ENCODE results near the gene SMAD3. TPM values are rescaled to one million over a fixed set of nuclear protein-coding genes. Genes with fewer than 3 reads are reported as not detected.
A peak's percentile ranks its signal among the peaks of the same experiment; 100 is the strongest.

SMAD3 gene
- total RNA-seq, 2 experiments from 2014 or later = 41.2 to 77.8 TPM

GRCh38 chr15:67195305-67195704 is 129.9 kb downstream of the SMAD3 start:
- DNase-seq (ENCODE audit: low spot score) = no peak
- no peaks in the 10 kb centered on the region for H3K9me3 ChIP-seq (ENCODE audit: low read length)
- H3K4me2 ChIP-seq (ENCODE audit: low read length) = no peak overlapping the region
- H3K27ac ChIP-seq (ENCODE audit: low read depth, low read length, poor library complexity, severe bottlenecking) = no peak overlapping the region
- ChIA-PET POLR2A (interaction anchor here (0.7 kb wide), 1 partner anchor 91 kb away, joined by 3 read pairs; no protein-coding TSS in a partner anchor), CTCF (ENCODE audit: unreplicated experiment) (no interaction called here)
- no peaks in the 10 kb centered on the region for H4K20me1 ChIP-seq (ENCODE audit: insufficient read depth, low read length)
- no peak overlapping the region for H3K4me3 ChIP-seq (ENCODE audit: low read depth, low read length, poor library complexity, severe bottlenecking)
- no peak overlapping the region for H2AFZ ChIP-seq (ENCODE audit: low read length)
- intact Hi-C loops (cut with micrococcal nuclease; ENCODE audit: unreplicated experiment) = loop anchor here (5.0 kb wide), 1 partner anchor 248 kb away; no protein-coding TSS in a partner anchor
- H3K79me2 ChIP-seq (ENCODE audit: insufficient read depth, low read depth, low read length) = no peaks in the 10 kb centered on the region
- H3K9me2 ChIP-seq (ENCODE audit: insufficient read depth, low read length) = no peaks in the 10 kb centered on the region
- TF ChIP-seq CTCF (conservative IDR thresholded peaks at IDR 0.05; ENCODE audit: low read length) = no peak
- TF ChIP-seq EZH2phosphoT487 (IDR thresholded peaks at IDR 0.05; ENCODE audit: borderline replicate concordance, low read depth, low read length) = no peak
- peaks cover 18% of the 10 kb centered on the region for H3K4me1 ChIP-seq (ENCODE audit: insufficient read depth, low read length, poor library complexity, severe bottlenecking)
- BruUV-seq (replicated peaks) = no TSS peak
- H3K36me3 ChIP-seq (ENCODE audit: insufficient read depth, low read length) = peaks cover 38% of the 10 kb centered on the region

DNA sequence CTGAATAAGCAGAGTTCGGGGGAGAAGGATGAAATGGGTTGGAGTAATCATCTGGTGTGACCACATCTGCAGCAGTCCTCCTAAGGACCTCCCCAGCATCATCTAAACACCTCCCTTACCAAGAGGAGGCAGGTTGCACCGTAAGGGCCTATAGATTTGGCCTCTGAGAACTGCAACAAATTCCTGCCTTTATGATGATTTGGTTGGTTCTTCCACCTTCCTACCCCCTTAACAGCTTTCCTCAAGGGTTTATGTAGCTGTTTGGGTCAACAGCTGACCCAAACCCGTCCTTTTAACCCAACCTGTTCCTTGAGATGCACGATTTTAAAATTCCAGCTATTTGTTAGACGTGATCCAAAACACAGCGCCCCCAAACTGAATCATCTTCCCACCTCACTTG is 130.8 kb downstream of the SMAD3 start:
- Histone ChIP-seq H3K4me1 (ENCODE audit: insufficient read depth, low read length, poor library complexity, severe bottlenecking) (peaks cover 18% of the 10 kb centered on the region), H3K9me3 (ENCODE audit: low read length) (no peaks in the 10 kb centered on the region), H3K79me2 (ENCODE audit: insufficient read depth, low read depth, low read length) (no peaks in the 10 kb centered on the region), H4K20me1 (ENCODE audit: insufficient read depth, low read length) (no peaks in the 10 kb centered on the region), H2AFZ (ENCODE audit: low read length) (no peak overlapping the region), H3K4me3 (ENCODE audit: low read depth, low read length, poor library complexity, severe bottlenecking) (no peak overlapping the region), H3K27ac (ENCODE audit: low read depth, low read length, poor library complexity, severe bottlenecking) (no peak overlapping the region), H3K9me2 (ENCODE audit: insufficient read depth, low read length) (no peaks in the 10 kb centered on the region), H3K36me3 (ENCODE audit: insufficient read depth, low read length) (peaks cover 38% of the 10 kb centered on the region), H3K4me2 (ENCODE audit: low read length) (no peak overlapping the region)
- no peak for TF ChIP-seq CTCF (conservative IDR thresholded peaks at IDR 0.05; ENCODE audit: low read length)
- TF ChIP-seq EZH2phosphoT487 (IDR thresholded peaks at IDR 0.05; ENCODE audit: borderline replicate concordance, low read depth, low read length) = no peak
- POLR2A ChIA-PET = interaction anchor here (0.7 kb wide), 1 partner anchor 92 kb away, joined by 3 read pairs; no protein-coding TSS in a partner anchor
- intact Hi-C loops (cut with micrococcal nuclease; ENCODE audit: unreplicated experiment) = loop anchor here (5.0 kb wide), 1 partner anchor 249 kb away; no protein-coding TSS in a partner anchor
- CTCF ChIA-PET (ENCODE audit: unreplicated experiment) = no interaction called here
- no peak for DNase-seq (ENCODE audit: low spot score)
- BruUV-seq (replicated peaks) = no TSS peak

DNA sequence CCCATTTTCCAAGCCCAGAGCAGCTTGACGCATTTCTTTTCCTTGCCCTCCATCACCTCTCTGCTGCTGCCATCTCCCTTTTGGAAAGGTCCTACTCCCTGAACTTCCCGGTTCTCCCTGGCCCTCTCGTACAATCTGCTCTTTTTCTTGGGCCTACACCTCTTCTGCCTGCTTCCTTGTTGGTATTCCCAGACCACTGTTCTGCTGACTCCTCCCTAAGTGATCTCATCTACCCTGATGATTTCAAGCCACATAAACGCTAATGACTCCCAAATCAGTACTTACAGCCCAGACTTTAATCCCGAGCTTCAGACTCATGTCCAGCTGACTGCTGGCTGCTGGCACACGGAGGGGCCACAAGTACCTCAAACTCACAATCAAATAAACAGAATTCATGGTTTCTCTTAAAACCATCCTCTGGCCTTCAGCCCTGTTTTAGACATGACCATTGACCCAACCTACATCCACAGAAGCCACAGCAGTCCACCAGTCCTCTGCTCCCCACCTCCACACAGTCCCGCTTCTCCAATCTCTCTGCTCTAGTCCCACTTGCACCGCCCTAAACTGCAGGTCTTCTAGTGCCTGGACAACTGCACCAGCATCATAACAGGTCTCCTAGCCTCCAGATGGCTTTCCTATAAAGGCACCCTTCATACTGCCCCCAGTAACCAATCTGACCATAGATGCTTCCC is 131.4 kb downstream of the SMAD3 start:
- Histone ChIP-seq H4K20me1 (ENCODE audit: insufficient read depth, low read length) (no peaks in the 10 kb centered on the region), H3K4me3 (ENCODE audit: low read depth, low read length, poor library complexity, severe bottlenecking) (no peak overlapping the region), H3K9me3 (ENCODE audit: low read length) (no peaks in the 10 kb centered on the region), H3K4me2 (ENCODE audit: low read length) (no peak overlapping the region), H3K4me1 (ENCODE audit: insufficient read depth, low read length, poor library complexity, severe bottlenecking) (peaks cover 18% of the 10 kb centered on the region), H3K79me2 (ENCODE audit: insufficient read depth, low read depth, low read length) (no peaks in the 10 kb centered on the region), H3K9me2 (ENCODE audit: insufficient read depth, low read length) (no peaks in the 10 kb centered on the region), H2AFZ (ENCODE audit: low read length) (no peak overlapping the region), H3K27ac (ENCODE audit: low read depth, low read length, poor library complexity, severe bottlenecking) (no peak overlapping the region), H3K36me3 (ENCODE audit: insufficient read depth, low read length) (peaks cover 38% of the 10 kb centered on the region)
- ChIA-PET CTCF (ENCODE audit: unreplicated experiment) (no interaction called here), POLR2A (no interaction called here)
- intact Hi-C loops (cut with micrococcal nuclease; ENCODE audit: unreplicated experiment) = loop anchor here (5.0 kb wide), 1 partner anchor 250 kb away; no protein-coding TSS in a partner anchor
- BruUV-seq (replicated peaks) = TSS peak; percentile 21
- DNase-seq (ENCODE audit: low spot score) = no peak
- TF ChIP-seq CTCF (conservative IDR thresholded peaks at IDR 0.05; ENCODE audit: low read length) (no peak), EZH2phosphoT487 (IDR thresholded peaks at IDR 0.05; ENCODE audit: borderline replicate concordance, low read depth, low read length) (no peak)
